Hypothalamus (tissue), 51 donors: Measurements from ENCODE around the gene PRR5L.
"Not testable (repeated sequence)": the region's sequence is repeated elsewhere in the genome, so short reads cannot be mapped to it uniquely, and the experiment has no call there.

ENCODE experiments used
- DNase-seq, 51 donors: peaks; one replicate each; lab custom pipeline; 2025; lab: John Stamatoyannopoulos, UW

PRR5L gene

GRCh38 chr11:36317992-36318391 is 21.9 kb downstream of the PRR5L start:
- no peak for DNase-seq

- DNase-seq = not testable (repeated sequence)
These were observed 28.9 kb downstream of the PRR5L start for GRCh38 chr11:36324956-36325355.

- DNase-seq = not testable (repeated sequence)
These were observed 29.3 kb downstream of the PRR5L start for GRCh38 chr11:36325403-36325802.

- DNase-seq = no peak
These were observed 30.7 kb downstream of the PRR5L start for GRCh38 chr11:36326524-36327419.

GRCh38 chr11:36328966-36329673 is 33.0 kb downstream of the PRR5L start:
- no peak for DNase-seq

- DNase-seq = no peak
These were observed 34.3 kb downstream of the PRR5L start for GRCh38 chr11:36330411-36330810.

- DNase-seq = no peak
These were observed 37.4 kb downstream of the PRR5L start for GRCh38 chr11:36333468-36333867.

GRCh38 chr11:36333897-36334296 is 37.8 kb downstream of the PRR5L start:
- no peak for DNase-seq

- peak in 1 of 51 donors; percentile 11 for DNase-seq
These were observed 43.8 kb downstream of the PRR5L start for GRCh38 chr11:36339888-36340287.

- no peak for DNase-seq
These were observed 44.8 kb downstream of the PRR5L start for GRCh38 chr11:36340897-36341296.

GRCh38 chr11:36341915-36342314 is 45.8 kb downstream of the PRR5L start:
- no peak for DNase-seq

- DNase-seq = no peak
These were observed 46.2 kb downstream of the PRR5L start for GRCh38 chr11:36342327-36342726.

GRCh38 chr11:36343436-36343835 is 47.3 kb downstream of the PRR5L start:
- no peak for DNase-seq

GRCh38 chr11:36345084-36345511 is 49.0 kb downstream of the PRR5L start:
- no peak for DNase-seq

- no peak for DNase-seq
These were observed 49.5 kb downstream of the PRR5L start for GRCh38 chr11:36345535-36346141.

GRCh38 chr11:36346562-36347383 is 50.7 kb downstream of the PRR5L start:
- DNase-seq = no peak

- DNase-seq = no peak
These were observed 51.4 kb downstream of the PRR5L start for GRCh38 chr11:36347384-36347906.

- DNase-seq = no peak
These were observed 53.5 kb downstream of the PRR5L start for GRCh38 chr11:36349351-36350136.

- no peak for DNase-seq
These were observed 54.0 kb downstream of the PRR5L start for GRCh38 chr11:36350137-36350513.

- DNase-seq = no peak
These were observed 56.8 kb downstream of the PRR5L start for GRCh38 chr11:36352922-36353321.
